ENCODE measurements around the gene PRR5L.
"Not testable (repeated sequence)": the region's sequence is repeated elsewhere in the genome, so short reads cannot be mapped to it uniquely, and the experiment has no call there.

Gene PRR5L

GRCh38 chr11:36511062-36511461 lies 215.0 kb downstream of the PRR5L start:
- not testable (repeated sequence) for DNase-seq

- DNase-seq, result no peak
Measured at GRCh38 chr11:36512016-36512415, 215.9 kb downstream of the PRR5L start.

GRCh38 chr11:36513965-36514364 lies 217.9 kb downstream of the PRR5L start:
- no peak for DNase-seq
